Esophagus muscularis mucosa (tissue), 3 donors: Measurements from ENCODE around the gene DUSP15.

Experiments used
- EP300 ChIP-seq: sonication (generic); formaldehyde crosslinking; IDR thresholded peaks from one replicate; pipeline ENCODE4 v1.6.1; 2017; ENCODE audit warnings: antibody characterized with exemption
- POLR2A ChIP-seq: fragments of 450-650 bp; IDR thresholded peaks from one replicate; pipeline ENCODE4 v1.6.1; 2017; ENCODE audit warnings: antibody characterized with exemption, moderate library complexity, mild to moderate bottlenecking, low read depth
- POLR2AphosphoS5 ChIP-seq, 2 donors: sonication (generic); formaldehyde crosslinking; IDR thresholded peaks; one replicate each; pipeline ENCODE4 v1.6.1; 2017; ENCODE audit warnings: antibody characterized with exemption in 2 of 2

DNA sequence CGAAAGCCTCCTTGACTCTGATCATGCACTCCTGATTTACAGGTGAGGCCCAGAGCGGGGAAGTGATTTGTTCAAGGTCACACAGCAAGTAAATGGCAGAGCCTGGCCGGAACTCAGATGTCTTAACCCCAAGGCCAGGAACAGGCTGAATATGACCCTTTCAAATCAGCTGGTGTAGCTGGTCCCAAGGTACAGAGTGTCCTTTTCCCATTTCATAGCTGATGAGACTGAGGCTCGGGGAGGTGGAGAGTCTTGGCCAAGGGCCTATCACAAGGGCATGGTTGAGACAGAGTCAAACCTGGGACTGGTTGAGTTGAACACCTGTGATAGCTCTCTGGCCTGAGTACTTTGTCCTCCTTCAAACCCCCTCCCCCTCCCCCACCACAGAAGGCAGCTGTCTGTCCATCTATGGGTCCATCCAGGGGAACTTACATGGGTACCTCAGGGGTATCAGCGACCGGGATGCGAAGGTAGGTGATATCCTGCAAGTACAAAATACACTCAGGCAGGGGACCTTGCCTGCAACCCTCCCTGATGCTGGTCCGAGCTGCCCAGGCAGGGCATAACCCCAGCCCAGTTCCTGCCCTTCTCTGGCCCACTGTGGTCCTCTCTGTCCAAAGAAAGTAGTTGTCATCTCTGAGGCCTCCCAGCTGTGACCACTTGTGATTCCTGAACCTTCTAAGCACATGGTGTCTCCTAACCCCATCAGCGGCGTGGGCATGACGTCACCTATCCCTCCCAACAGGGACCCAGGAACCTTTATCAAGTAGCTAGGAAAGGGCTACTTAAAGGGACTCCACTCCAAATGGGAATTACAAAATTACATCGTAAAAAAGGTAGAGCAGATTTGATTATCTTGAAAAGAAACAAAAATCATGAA is 5.6 kb downstream of the DUSP15 start:
- no peak for TF ChIP-seq EP300
- no peak for TF ChIP-seq POLR2A
- no peak for TF ChIP-seq POLR2AphosphoS5 (IDR thresholded peaks at IDR 0.05)
